Naive B cell (primary cell): ENCODE results near the gene ZNF554. TPM values are rescaled to one million over a fixed set of nuclear protein-coding genes. Genes with fewer than 3 reads are reported as not detected.

Experiments
- ATAC-seq, 2 donors: fragments of 150-1000 bp; cut with Tn5 transposase; 2 replicates each; pipeline ENCODE4 v1.10.0; 2021; ENCODE audit warnings: low read depth in 2 of 2, mild to moderate bottlenecking in 2 of 2, moderate library complexity in 2 of 2
- DNase-seq: peaks from one replicate; pipeline ENCODE4 v3.0.0; 2022
- H3K27ac Mint-ChIP-seq, 6 donors: one replicate each; pipeline ENCODE4 v1.8.0; 2020 to 2022; ENCODE audit warnings: mild to moderate bottlenecking in 6 of 6, mixed read lengths in 6 of 6, moderate library complexity in 5 of 6, inconsistent platforms in 2 of 6
- H3K27me3 Mint-ChIP-seq, 3 donors: one replicate each; pipeline ENCODE4 v1.8.0; 2021 to 2022; ENCODE audit warnings: mixed read lengths in 3 of 3, mild to moderate bottlenecking in 1 of 3
- H3K36me3 Mint-ChIP-seq, 2 donors: one replicate each; pipeline ENCODE4 v1.8.0; 2020 to 2022; ENCODE audit warnings: mixed read lengths in 2 of 2, inconsistent platforms in 1 of 2, mild to moderate bottlenecking in 1 of 2
- H3K4me1 Mint-ChIP-seq, 3 donors: one replicate each; pipeline ENCODE4 v1.8.0; 2020 to 2022; ENCODE audit warnings: mixed read lengths in 3 of 3, inconsistent platforms in 1 of 3, mild to moderate bottlenecking in 1 of 3, moderate library complexity in 1 of 3
- H3K4me3 Mint-ChIP-seq, 8 donors: one replicate each; pipeline ENCODE4 v1.8.0; 2020 to 2022; ENCODE audit warnings: mild to moderate bottlenecking in 8 of 8, mixed read lengths in 8 of 8, moderate library complexity in 8 of 8, inconsistent platforms in 2 of 8
- H3K9me3 Mint-ChIP-seq, 7 donors: one replicate each; pipeline ENCODE4 v1.8.0; 2020 to 2022; ENCODE audit warnings: mixed read lengths in 7 of 7, mild to moderate bottlenecking in 5 of 7, inconsistent platforms in 2 of 7, moderate library complexity in 1 of 7
- polyA plus RNA-seq, 6 donors: library from polyadenylated mRNA; unstranded; fragments of 300-500 nt; fragmentation: Illumina TruSeq; gene quantifications; one replicate each; pipeline ENCODE4 v1.2.3, GENCODE V29; 2021; ENCODE audit warnings: low read depth in 6 of 6

ZNF554 gene
- polyA plus RNA-seq, 6 donors from 2014 or later: 0.70 to 6.3 (median 3.0) TPM

- H3K4me3 Mint-ChIP-seq: peak within 1 kb of the TSS; percentile 91 to 98 (median 96)
- H3K36me3 Mint-ChIP-seq: peaks cover 8 to 9% of the 10 kb centered on the region in 2 donors
- ATAC-seq (peak; percentile 93 to 95), DNase-seq (peak; percentile 97)
- H3K27ac Mint-ChIP-seq: peak within 1 kb of the TSS; percentile 83 to 99 (median 93)
- H3K9me3 Mint-ChIP-seq: peaks cover 0 to 16% (median 10%) of the 10 kb centered on the region in 7 donors
- H3K27me3 Mint-ChIP-seq: no peaks in the 10 kb centered on the region
- peaks cover 10 to 30% (median 25%) of the 10 kb centered on the region in 3 donors for H3K4me1 Mint-ChIP-seq
Observed at GRCh38 chr19:2840794-2841791, 21.4 kb downstream of the ZNF554 start, which contains the start of gene ZNF555. Gene ZNF555, plus strand, starts transcription at chr19:2841475. Its CDS starts 98 bp downstream, at chr19:2841573.

- Mint-ChIP-seq H3K4me1 (peaks cover 10 to 30% (median 30%) of the 10 kb centered on the region in 3 donors), H3K27ac (peak overlapping the region; percentile 3 to 78 (median 62)), H3K36me3 (peaks cover 0 to 4% of the 10 kb centered on the region in 2 donors), H3K9me3 (peaks cover 0 to 7% (median 2%) of the 10 kb centered on the region in 7 donors), H3K27me3 (no peaks in the 10 kb centered on the region), H3K4me3 (peak overlapping the region; percentile 66 to 92 (median 88))
- ATAC-seq (no peak), DNase-seq (no peak)
Observed at GRCh38 chr19:2841855-2842574, 22.3 kb downstream of the ZNF554 start.

- Mint-ChIP-seq H3K36me3 (peaks cover 3 to 11% of the 10 kb centered on the region in 2 donors), H3K9me3 (peaks cover under 1 to 6% (median 1%) of the 10 kb centered on the region in 7 donors), H3K4me1 (peaks cover 13 to 37% (median 34%) of the 10 kb centered on the region in 3 donors), H3K27ac (no peak overlapping the region), H3K4me3 (peak overlapping the region in 1 of 8 donors; percentile 73), H3K27me3 (no peaks in the 10 kb centered on the region)
- DNase-seq (no peak), ATAC-seq (no peak)
Observed at GRCh38 chr19:2845107-2845506, 25.4 kb downstream of the ZNF554 start.

- no peaks in the 10 kb centered on the region for H3K27me3 Mint-ChIP-seq
- H3K4me1 Mint-ChIP-seq: peaks cover 17 to 36% (median 28%) of the 10 kb centered on the region in 3 donors
- ATAC-seq (no peak), DNase-seq (no peak)
- peaks cover 15 to 22% of the 10 kb centered on the region in 2 donors for H3K36me3 Mint-ChIP-seq
- H3K27ac Mint-ChIP-seq: no peak overlapping the region
- peak overlapping the region in 1 of 8 donors; percentile 12 for H3K4me3 Mint-ChIP-seq
- H3K9me3 Mint-ChIP-seq: peaks cover 3 to 15% (median 11%) of the 10 kb centered on the region in 7 donors
Observed at GRCh38 chr19:2846180-2846894, 26.7 kb downstream of the ZNF554 start.

GRCh38 chr19:2847507-2847906, 27.8 kb downstream of the ZNF554 start:
- Mint-ChIP-seq H3K4me1 (peaks cover 11 to 30% (median 23%) of the 10 kb centered on the region in 3 donors), H3K4me3 (no peak overlapping the region), H3K36me3 (peaks cover 26 to 33% of the 10 kb centered on the region in 2 donors), H3K27ac (no peak overlapping the region), H3K9me3 (peaks cover 6 to 27% (median 22%) of the 10 kb centered on the region in 7 donors), H3K27me3 (no peaks in the 10 kb centered on the region)
- DNase-seq: no peak
- no peak for ATAC-seq

- H3K36me3 Mint-ChIP-seq: peaks cover 37 to 45% of the 10 kb centered on the region in 2 donors
- H3K4me3 Mint-ChIP-seq: no peak overlapping the region
- H3K27ac Mint-ChIP-seq: no peak overlapping the region
- no peak for DNase-seq
- ATAC-seq: no peak
- H3K9me3 Mint-ChIP-seq: peaks cover 10 to 37% (median 33%) of the 10 kb centered on the region in 7 donors
- no peaks in the 10 kb centered on the region for H3K27me3 Mint-ChIP-seq
- peaks cover 7 to 21% (median 13%) of the 10 kb centered on the region in 3 donors for H3K4me1 Mint-ChIP-seq
Observed at GRCh38 chr19:2848616-2849015, 28.9 kb downstream of the ZNF554 start.

- ATAC-seq: no peak
- peaks cover 52 to 57% of the 10 kb centered on the region in 2 donors for H3K36me3 Mint-ChIP-seq
- peaks cover 7 to 19% (median 9%) of the 10 kb centered on the region in 3 donors for H3K4me1 Mint-ChIP-seq
- DNase-seq: no peak
- peak overlapping the region in 1 of 6 donors; percentile 36 for H3K27ac Mint-ChIP-seq
- no peak overlapping the region for H3K4me3 Mint-ChIP-seq
- H3K27me3 Mint-ChIP-seq: no peaks in the 10 kb centered on the region
- H3K9me3 Mint-ChIP-seq: peaks cover 10 to 51% (median 47%) of the 10 kb centered on the region in 7 donors
Observed at GRCh38 chr19:2850256-2850925, 30.7 kb downstream of the ZNF554 start.

- Mint-ChIP-seq H3K36me3 (peaks cover 56 to 62% of the 10 kb centered on the region in 2 donors), H3K4me1 (peaks cover 9 to 11% (median 11%) of the 10 kb centered on the region in 3 donors), H3K27ac (no peak overlapping the region), H3K9me3 (peaks cover 13 to 57% (median 50%) of the 10 kb centered on the region in 7 donors), H3K4me3 (no peak overlapping the region), H3K27me3 (no peaks in the 10 kb centered on the region)
- DNase-seq (no peak), ATAC-seq (no peak)
Observed at GRCh38 chr19:2852598-2852997, 32.9 kb downstream of the ZNF554 start.

- no peaks in the 10 kb centered on the region for H3K27me3 Mint-ChIP-seq
- H3K36me3 Mint-ChIP-seq: peaks cover 56 to 62% of the 10 kb centered on the region in 2 donors
- peaks cover 9 to 11% (median 11%) of the 10 kb centered on the region in 3 donors for H3K4me1 Mint-ChIP-seq
- no peak overlapping the region for H3K27ac Mint-ChIP-seq
- no peak for DNase-seq
- peaks cover 13 to 57% (median 50%) of the 10 kb centered on the region in 7 donors for H3K9me3 Mint-ChIP-seq
- ATAC-seq: no peak
- no peak overlapping the region for H3K4me3 Mint-ChIP-seq
Observed at GRCh38 chr19:2853015-2853606, 33.4 kb downstream of the ZNF554 start.

GRCh38 chr19:2854849-2855248, 35.2 kb downstream of the ZNF554 start:
- H3K27ac Mint-ChIP-seq: no peak overlapping the region
- no peak overlapping the region for H3K4me3 Mint-ChIP-seq
- DNase-seq (no peak), ATAC-seq (no peak)
- peaks cover 14 to 54% (median 50%) of the 10 kb centered on the region in 7 donors for H3K9me3 Mint-ChIP-seq
- peaks cover 58 to 61% of the 10 kb centered on the region in 2 donors for H3K36me3 Mint-ChIP-seq
- H3K27me3 Mint-ChIP-seq: no peaks in the 10 kb centered on the region
- H3K4me1 Mint-ChIP-seq: peaks cover 7 to 11% (median 10%) of the 10 kb centered on the region in 3 donors

- Mint-ChIP-seq H3K4me1 (peaks cover 0 to 4% (median 2%) of the 10 kb centered on the region in 3 donors), H3K27ac (no peak overlapping the region), H3K4me3 (no peak overlapping the region), H3K27me3 (no peaks in the 10 kb centered on the region), H3K9me3 (peaks cover 9 to 40% (median 34%) of the 10 kb centered on the region in 7 donors), H3K36me3 (peaks cover 43 to 45% of the 10 kb centered on the region in 2 donors)
- DNase-seq (no peak), ATAC-seq (peak in 1 of 2 donors; percentile 40)
Observed at GRCh38 chr19:2856457-2857050, 36.9 kb downstream of the ZNF554 start.
